ENCODE results near the gene TIGD1. TPM values are rescaled to one million over a fixed set of nuclear protein-coding genes. Genes with fewer than 3 reads are reported as not detected.
"Not testable (repeated sequence)": the region's sequence is repeated elsewhere in the genome, so short reads cannot be mapped to it uniquely, and the experiment has no call there.

The TIGD1 gene
- total RNA-seq, 1 donor from 2014 or later, result 10.6 TPM

GRCh38 chr2:232571026-232571474 lies 20.7 kb upstream of the TIGD1 start:
- DNase-seq (ENCODE audit: low spot score in 2 of 2), result no peak
- FAIRE-seq, result no peak

GRCh38 chr2:232570481-232570880 lies 20.1 kb upstream of the TIGD1 start:
- FAIRE-seq; DNase-seq (ENCODE audit: low spot score in 2 of 2): not testable (repeated sequence)

- DNase-seq (ENCODE audit: low spot score in 2 of 2), result no peak
- FAIRE-seq, result no peak
Observed at GRCh38 chr2:232569541-232569940, 19.2 kb upstream of the TIGD1 start.

- FAIRE-seq (no peak), DNase-seq (ENCODE audit: low spot score in 2 of 2) (no peak)
Observed at GRCh38 chr2:232568161-232568560, 17.8 kb upstream of the TIGD1 start.

- FAIRE-seq (no peak), DNase-seq (ENCODE audit: low spot score in 2 of 2) (no peak)
Observed at GRCh38 chr2:232567721-232568120, 17.4 kb upstream of the TIGD1 start.

- FAIRE-seq (no peak), DNase-seq (ENCODE audit: low spot score in 2 of 2) (no peak)
Observed at GRCh38 chr2:232563580-232563979, 13.2 kb upstream of the TIGD1 start.

GRCh38 chr2:232562515-232563151 lies 12.3 kb upstream of the TIGD1 start:
- DNase-seq (ENCODE audit: low spot score in 2 of 2) (no peak), FAIRE-seq (no peak)

GRCh38 chr2:232556426-232556825 lies 6.1 kb upstream of the TIGD1 start:
- no peak for FAIRE-seq
- no peak for DNase-seq (ENCODE audit: low spot score in 2 of 2)

GRCh38 chr2:232551776-232552175 lies 1.4 kb upstream of the TIGD1 start:
- FAIRE-seq, result no peak

GRCh38 chr2:232551250-232551638 lies 887 bp upstream of the TIGD1 start:
- no peak for FAIRE-seq

More at GRCh38 chr2:232551776-232552175, 1.4 kb upstream of the TIGD1 start:
- DNase-seq (ENCODE audit: low spot score in 2 of 2), result no peak

GRCh38 chr2:232549655-232550353 lies 553 bp downstream of the TIGD1 start:
- FAIRE-seq (no peak), DNase-seq (ENCODE audit: low spot score in 2 of 2) (no peak)

More at GRCh38 chr2:232551250-232551638, 887 bp upstream of the TIGD1 start:
- DNase-seq (ENCODE audit: low spot score in 2 of 2), result no peak

GRCh38 chr2:232547991-232548390 lies 2.4 kb downstream of the TIGD1 start:
- DNase-seq (ENCODE audit: low spot score in 2 of 2), result no peak
- FAIRE-seq, result no peak

- DNase-seq (ENCODE audit: low spot score in 2 of 2) (no peak), FAIRE-seq (no peak)
Observed at GRCh38 chr2:232545511-232546375, 4.6 kb downstream of the TIGD1 start.

GRCh38 chr2:232544674-232545073 lies 5.7 kb downstream of the TIGD1 start:
- no peak for DNase-seq (ENCODE audit: low spot score in 2 of 2)
- no peak for FAIRE-seq

- DNase-seq (ENCODE audit: low spot score in 2 of 2) (no peak), FAIRE-seq (no peak)
Observed at GRCh38 chr2:232543928-232544631, 6.3 kb downstream of the TIGD1 start.

GRCh38 chr2:232543491-232543890 lies 6.9 kb downstream of the TIGD1 start:
- FAIRE-seq (no peak), DNase-seq (ENCODE audit: low spot score in 2 of 2) (no peak)

GRCh38 chr2:232542715-232543467 lies 7.5 kb downstream of the TIGD1 start:
- FAIRE-seq (no peak), DNase-seq (ENCODE audit: low spot score in 2 of 2) (no peak)

- DNase-seq (ENCODE audit: low spot score in 2 of 2) (no peak), FAIRE-seq (no peak)
Observed at GRCh38 chr2:232541961-232542714, 8.2 kb downstream of the TIGD1 start.
